H1 (cell line): ENCODE data around the gene ACER1. TPM values are rescaled to one million over a fixed set of nuclear protein-coding genes. Genes with fewer than 3 reads are reported as not detected.

Experiments
- CTCF ChIA-PET: fragments of 300-600 bp; sonication (Branson Sonifier 250); formaldehyde crosslinking; loops from one replicate; lab custom pipeline; 2021; ENCODE audit not compliant: partially characterized antibody; lab: Charles Lee
- POLR2A ChIA-PET: fragments of 300-600 bp; sonication (Branson Sonifier 250); formaldehyde crosslinking; loops from one replicate; lab custom pipeline; 2021; ENCODE audit warnings: inconsistent platforms; ENCODE audit not compliant: partially characterized antibody; lab: Charles Lee
- DNase-seq, 2 experiments: peaks; one replicate each; pipeline versions ENCODE4 v3.0.0 to v3.0.0-alpha.2; 2010 to 2022; ENCODE audit warnings: low spot score in 2 of 2, low read depth in 1 of 2, mixed read lengths in 1 of 2
- FAIRE-seq: peaks from 2 replicates; lab custom pipeline; 2011; peaks lifted over from hg19 to GRCh38; lab: Jason Lieb, UNC
- H2AFZ ChIP-seq: 2 replicates; pipeline ENCODE4 v1.8.1; 2012; ENCODE audit warnings: low read length, inconsistent platforms
- H2AK5ac ChIP-seq: 2 replicates; pipeline ENCODE4 v1.6.1; 2013; ENCODE audit warnings: low read depth, low read length
- H2BK120ac ChIP-seq: replicated peaks from 2 replicates; pipeline ENCODE3; 2013; ENCODE audit warnings: low read depth, low read length, inconsistent platforms
- H2BK12ac ChIP-seq: 2 replicates; pipeline ENCODE4 v1.6.1; 2013; ENCODE audit warnings: low read depth, low read length
- H2BK15ac ChIP-seq: 2 replicates; pipeline ENCODE4 v1.6.1; 2013; ENCODE audit warnings: low read length
- H2BK20ac ChIP-seq: 2 replicates; pipeline ENCODE4 v1.6.1; 2013; ENCODE audit warnings: low read length
- H2BK5ac ChIP-seq: 2 replicates; pipeline ENCODE4 v1.6.1; 2013; ENCODE audit warnings: low read depth, low read length
- H3K14ac ChIP-seq: 2 replicates; pipeline ENCODE4 v1.6.1; 2013; ENCODE audit warnings: inconsistent platforms; ENCODE audit not compliant: insufficient read length
- H3K18ac ChIP-seq: 2 replicates; pipeline ENCODE4 v1.6.1; 2013; ENCODE audit warnings: low read length; ENCODE audit errors: extremely low read depth
- H3K23ac ChIP-seq: 2 replicates; pipeline ENCODE4 v1.6.1; 2013; ENCODE audit warnings: inconsistent platforms; ENCODE audit not compliant: insufficient read length
- H3K23me2 ChIP-seq: 2 replicates; pipeline ENCODE4 v1.6.1; 2013; ENCODE audit warnings: low read depth, low read length
- H3K27ac ChIP-seq: 2 replicates; pipeline ENCODE4 v1.6.1; 2011; ENCODE audit warnings: low read depth, low read length, inconsistent platforms
- H3K27me3 ChIP-seq, 4 experiments: replicated peaks in 1 of 4; 1 replicate in 1 of 4; 2 replicates in 3 of 4; pipeline versions ENCODE4 v1.6.1 to v1.8.1; 2011 to 2013; ENCODE audit warnings: low read length in 3 of 4, mild to moderate bottlenecking in 3 of 4, inconsistent platforms in 2 of 4, mixed read lengths in 2 of 4, moderate library complexity in 1 of 4; ENCODE audit not compliant: control insufficient read depth in 3 of 4, insufficient read depth in 3 of 4; ENCODE audit errors: extremely low read depth in 1 of 4
- H3K36me3 ChIP-seq, 4 experiments: 2 replicates each; pipeline versions ENCODE4 v1.6.1 to v1.8.1; 2011 to 2013; ENCODE audit warnings: mild to moderate bottlenecking in 4 of 4, low read length in 3 of 4, moderate library complexity in 2 of 4, control low read depth in 1 of 4, inconsistent platforms in 1 of 4; ENCODE audit not compliant: insufficient read depth in 4 of 4, control insufficient read depth in 2 of 4
- H3K4ac ChIP-seq: replicated peaks from 2 replicates; pipeline ENCODE3; 2013; ENCODE audit warnings: low read length, low read depth, mixed read lengths, inconsistent platforms; ENCODE audit not compliant: insufficient read length
- H3K4me1 ChIP-seq, 4 experiments: replicated peaks in 1 of 4; 1 replicate in 1 of 4; 2 replicates in 3 of 4; pipeline versions ENCODE4 v1.6.1 to v1.8.1; 2011 to 2013; ENCODE audit warnings: low read length in 3 of 4, inconsistent platforms in 2 of 4, mixed read lengths in 1 of 4; ENCODE audit not compliant: insufficient read depth in 4 of 4, control insufficient read depth in 3 of 4
- H3K4me2 ChIP-seq, 2 experiments: 2 replicates each; pipeline versions ENCODE4 v1.6.1 to v1.8.1; 2011 to 2013; ENCODE audit warnings: low read depth in 2 of 2, low read length in 2 of 2, control low read depth in 1 of 2, inconsistent platforms in 1 of 2, mild to moderate bottlenecking in 1 of 2; ENCODE audit not compliant: insufficient read depth in 1 of 2
- H3K4me3 ChIP-seq, 4 experiments: fragments of 200-600, 300-600 bp in 1 of 4; sonication (generic), shearing (Covaris generic), sonication (Bioruptor Twin) in 1 of 4; 2 replicates each; pipeline versions ENCODE4 v1.5.1 to v1.8.1; 2011 to 2016; ENCODE audit warnings: low read length in 4 of 4, low read depth in 3 of 4, control low read depth in 2 of 4, inconsistent platforms in 2 of 4, mild to moderate bottlenecking in 2 of 4, mixed read lengths in 1 of 4, moderate library complexity in 1 of 4; ENCODE audit not compliant: insufficient read depth in 2 of 4; ENCODE audit errors: extremely low read depth in 1 of 4
- H3K56ac ChIP-seq: replicated peaks from 2 replicates; pipeline ENCODE3; 2013; ENCODE audit warnings: low read depth, mild to moderate bottlenecking, mixed read lengths, low read length, inconsistent platforms; ENCODE audit not compliant: insufficient read length
- H3K79me1 ChIP-seq: 2 replicates; pipeline ENCODE4 v1.6.1; 2013; ENCODE audit warnings: low read depth, low read length, control low read depth
- H3K79me2 ChIP-seq, 2 experiments: 2 replicates each; pipeline versions ENCODE4 v1.6.1 to v1.8.1; 2012 to 2013; ENCODE audit warnings: low read length in 2 of 2, mild to moderate bottlenecking in 2 of 2, inconsistent platforms in 1 of 2; ENCODE audit not compliant: insufficient read depth in 2 of 2, control insufficient read depth in 1 of 2
- H3K9ac ChIP-seq, 4 experiments: replicated peaks in 1 of 4; 1 replicate in 1 of 4; 2 replicates in 3 of 4; pipeline versions ENCODE4 v1.6.1 to v1.8.1; 2011 to 2013; ENCODE audit warnings: low read depth in 3 of 4, low read length in 3 of 4, control low read depth in 2 of 4, mild to moderate bottlenecking in 2 of 4, moderate library complexity in 2 of 4, inconsistent platforms in 1 of 4; ENCODE audit errors: extremely low read depth in 1 of 4
- H3K9me3 ChIP-seq, 2 experiments: 2 replicates each; pipeline versions ENCODE4 v1.6.1 to v1.8.1; 2012 to 2013; ENCODE audit warnings: mild to moderate bottlenecking in 2 of 2, moderate library complexity in 2 of 2, control low read depth in 1 of 2, inconsistent platforms in 1 of 2, low read depth in 1 of 2, low read length in 1 of 2, mixed read lengths in 1 of 2; ENCODE audit not compliant: insufficient read depth in 2 of 2
- H4K20me1 ChIP-seq, 2 experiments: replicated peaks in 1 of 2; 2 replicates each; pipeline versions ENCODE3 to v1.8.1; 2011 to 2013; ENCODE audit warnings: inconsistent platforms in 2 of 2, low read length in 2 of 2, mild to moderate bottlenecking in 1 of 2; ENCODE audit not compliant: insufficient read depth in 2 of 2, control insufficient read depth in 1 of 2
- H4K5ac ChIP-seq: 2 replicates; pipeline ENCODE4 v1.6.1; 2013; ENCODE audit warnings: low read length, low read depth, mixed read lengths, inconsistent platforms; ENCODE audit not compliant: insufficient read length
- H4K8ac ChIP-seq: 2 replicates; pipeline ENCODE4 v1.8.0; 2013; ENCODE audit warnings: mild to moderate bottlenecking, moderate library complexity, low read length, inconsistent platforms; ENCODE audit not compliant: insufficient read depth; ENCODE audit errors: extremely low read depth
- H4K91ac ChIP-seq: replicated peaks from 2 replicates; pipeline ENCODE3; 2013; ENCODE audit warnings: low read length, mixed read lengths, inconsistent platforms; ENCODE audit not compliant: insufficient read length
- ASH2L ChIP-seq: fragments of 200-600, 300-600 bp; sonication (generic); IDR thresholded peaks from one replicate; pipeline ENCODE4 v1.7.1; 2017; ENCODE audit warnings: low read length
- BACH1 ChIP-seq: IDR thresholded peaks from 2 replicates; pipeline ENCODE4 v1.6.1; 2012; ENCODE audit warnings: low read length, improper control_type of control experiment
- CBX5 ChIP-seq: fragments of 300-800, 300-1000 bp; sonication (generic); IDR thresholded peaks from 2 replicates; pipeline ENCODE4 v1.7.1; 2016; ENCODE audit warnings: antibody characterized with exemption, low read length, low read depth
- CHD2 ChIP-seq: IDR thresholded peaks from 2 replicates; pipeline ENCODE4 v1.6.1; 2012; ENCODE audit warnings: low read length, improper control_type of control experiment
- CREB1 ChIP-seq: IDR thresholded peaks from 2 replicates; pipeline ENCODE4 v1.6.1; 2012; ENCODE audit warnings: inconsistent platforms
- E2F6 ChIP-seq: IDR thresholded peaks from 2 replicates; pipeline ENCODE4 v1.6.1; 2012; ENCODE audit warnings: inconsistent platforms
- TCF12 ChIP-seq: IDR thresholded peaks from 2 replicates; pipeline ENCODE4 v1.6.1; 2011; ENCODE audit warnings: low read depth, mild to moderate bottlenecking, low read length
- TEAD4 ChIP-seq: IDR thresholded peaks from 2 replicates; pipeline ENCODE4 v1.6.1; 2012; ENCODE audit warnings: low read depth, low read length, inconsistent platforms, mixed read lengths
- WGBS, 2 experiments: shearing (Covaris generic) in 1 of 2; methylation state at CpG; one replicate each; pipeline versions ENCODE4 v1.1.6 to v1.1.7; 2013 to 2015; ENCODE audit warnings: low lambda C conversion rate in 2 of 2, mixed read lengths in 2 of 2, inconsistent platforms in 1 of 2, low coverage in 1 of 2, missing lambda C conversion rate in 1 of 2; ENCODE audit not compliant: insufficient replicate concordance in 2 of 2, insufficient coverage in 1 of 2, insufficient read length in 1 of 2; ENCODE audit errors: extremely low coverage in 1 of 2, missing lambda C conversion rate in 1 of 2; 5-methylcytosine and 5-hydroxymethylcytosine counted together
- polyA plus RNA-seq, 7 experiments: library from polyadenylated mRNA; depleted of rRNA in 3 of 7; stranded (reverse) in 5 of 7; unstranded in 2 of 7; fragments of >200 nt in 5 of 7; fragments of 200-250 nt in 2 of 7; gene quantifications; 1 replicate in 5 of 7; 2 replicates in 1 of 7; 4 replicates in 1 of 7; pipeline versions ENCODE4 v1.2.1 to v1.2.3, GENCODE V29; 2011 to 2013; ENCODE audit warnings: missing spikeins in 2 of 7, mixed read lengths in 2 of 7
- total RNA-seq: library from RNA; stranded (reverse); fragmentation: NEBNext Ultra II Directional; extraction: Animal tissue kit (Norgen Biotek cat#: 25700); gene quantifications from 2 replicates; pipeline ENCODE4 v1.2.1, GENCODE V29; 2021

The ACER1 gene
- total and polyA plus RNA-seq, 2 of the 8 experiments (the other 6 are each of a cell fraction or from before 2014, with no cell fraction given): 0.05 TPM; not detected in 1

DNA sequence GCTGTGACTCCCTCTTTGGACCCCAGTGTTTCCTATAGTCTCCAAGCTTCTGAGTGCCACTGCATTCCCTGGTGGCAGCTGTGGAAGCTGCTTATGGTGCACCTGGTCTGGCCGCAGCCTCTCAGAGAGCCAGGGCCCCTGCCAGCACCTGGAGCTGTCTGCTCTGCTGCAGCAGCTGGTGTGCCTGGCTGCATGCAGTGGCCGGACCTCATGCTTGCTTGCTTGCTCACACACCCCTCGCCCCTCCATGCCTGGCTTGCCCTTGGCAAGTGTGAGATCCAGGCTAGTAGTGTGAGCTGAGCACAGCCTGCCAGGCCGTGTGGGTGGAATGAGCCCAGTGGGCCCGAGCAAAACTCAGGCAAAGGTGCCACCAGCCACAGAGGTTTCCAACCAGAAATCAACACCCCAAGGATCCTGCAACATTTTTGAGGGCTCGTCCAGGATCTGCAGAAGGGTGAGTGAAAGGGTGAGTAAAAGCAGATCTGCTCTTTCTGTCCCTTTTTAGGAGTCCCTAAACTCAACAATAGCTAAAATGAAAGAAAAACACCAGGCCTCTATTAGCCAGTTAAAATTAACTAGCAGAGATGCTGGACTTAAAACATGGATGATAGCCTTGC is 46.0 kb downstream of the ACER1 start:
- Histone ChIP-seq H4K20me1 (no peaks in the 10 kb centered on the region), H3K79me1 (no peaks in the 10 kb centered on the region), H3K27me3 (no peaks in the 10 kb centered on the region; a peak in 1 of 7 replicates), H3K79me2 (no peaks in the 10 kb centered on the region), H2AFZ (no peak overlapping the region), H3K56ac (no peak overlapping the region), H3K14ac (no peak overlapping the region), H3K23me2 (no peaks in the 10 kb centered on the region), H3K4ac (no peak overlapping the region), H2BK12ac (no peak overlapping the region), H4K91ac (no peak overlapping the region), H3K18ac (no peak overlapping the region), H3K4me3 (no peak overlapping the region), H2BK15ac (no peak overlapping the region), H3K36me3 (no peaks in the 10 kb centered on the region), H3K23ac (no peak overlapping the region), H4K5ac (no peak overlapping the region), H2BK5ac (no peak overlapping the region), H3K4me1 (no peaks in the 10 kb centered on the region), H3K27ac (no peak overlapping the region), H2BK20ac (no peak overlapping the region), H3K4me2 (no peak overlapping the region), H3K9ac (no peak overlapping the region), H3K9me3 (peaks cover 48 to 73% of the 10 kb centered on the region in 2 experiments), H2BK120ac (no peak overlapping the region), H4K8ac (no peak overlapping the region), H2AK5ac (no peak overlapping the region)
- ChIA-PET CTCF (interaction anchor here (1.0 kb wide), 1 partner anchor 26 kb away, joined by 4 read pairs; no protein-coding TSS in a partner anchor), POLR2A (no interaction called here)
- DNase-seq (no peak), FAIRE-seq (no peak)
- WGBS, 2 experiments: 86% methylated on average over 6 of the region's 6 CpGs; no CpG with 5 or more reads in 1 of the 2 experiments
- no peak for TF ChIP-seq TEAD4
- TF ChIP-seq E2F6: no peak
- no peak for TF ChIP-seq TCF12
- no peak for TF ChIP-seq CBX5
- no peak for TF ChIP-seq BACH1
- TF ChIP-seq ASH2L: no peak
- no peak for TF ChIP-seq CREB1
- no peak for TF ChIP-seq CHD2
